AG04450 (cell line): Measurements from ENCODE around the gene COBL. TPM values are rescaled to one million over a fixed set of nuclear protein-coding genes. Genes with fewer than 3 reads are reported as not detected.

Source experiments
- CTCF ChIA-PET: fragments of 300-600, 350-600 bp; formaldehyde crosslinking; extraction: SDS; loops from one replicate; lab custom pipeline; 2022; ENCODE audit warnings: antibody characterized with exemption, inconsistent platforms; lab: Charles Lee
- POLR2A ChIA-PET: fragments of 350-600 bp; formaldehyde crosslinking; extraction: SDS; loops from one replicate; lab custom pipeline; 2021; ENCODE audit warnings: antibody characterized with exemption, inconsistent platforms; lab: Yijun Ruan, JAX
- DNase-seq: peaks from one replicate; pipeline ENCODE4 v3.0.0-alpha.2; 2011; ENCODE audit warnings: low read depth, low spot score
- H3K27ac ChIP-seq: one replicate; pipeline ENCODE4 v1.5.1; 2012; ENCODE audit warnings: low read depth, low read length, control low read depth
- H3K27me3 ChIP-seq: one replicate; pipeline ENCODE4 v1.6.0; 2012; ENCODE audit warnings: low read length; ENCODE audit not compliant: control insufficient read depth, insufficient read depth
- H3K4me3 ChIP-seq: 2 replicates; pipeline ENCODE4 v1.5.1; 2011; ENCODE audit warnings: mild to moderate bottlenecking, low read depth, low read length, control low read depth
- H3K9me3 ChIP-seq: 2 replicates; pipeline ENCODE4 v1.5.1; 2012; ENCODE audit warnings: low read length; ENCODE audit not compliant: control insufficient read depth, insufficient read depth
- polyA plus RNA-seq: library from polyadenylated mRNA; depleted of rRNA; stranded (reverse); fragments of >200 nt; gene quantifications from 2 replicates; pipeline ENCODE4 v1.2.3, GENCODE V29; 2011
- TF ChIP-seq, protein P1 (sequence below): IDR thresholded peaks from 2 replicates; pipeline ENCODE4 v1.5.1; 2011; ENCODE audit warnings: low read depth, low read length, control low read depth, inconsistent platforms

The COBL gene
- polyA plus RNA-seq, 1 experiment, result 0.06 TPM

DNA sequence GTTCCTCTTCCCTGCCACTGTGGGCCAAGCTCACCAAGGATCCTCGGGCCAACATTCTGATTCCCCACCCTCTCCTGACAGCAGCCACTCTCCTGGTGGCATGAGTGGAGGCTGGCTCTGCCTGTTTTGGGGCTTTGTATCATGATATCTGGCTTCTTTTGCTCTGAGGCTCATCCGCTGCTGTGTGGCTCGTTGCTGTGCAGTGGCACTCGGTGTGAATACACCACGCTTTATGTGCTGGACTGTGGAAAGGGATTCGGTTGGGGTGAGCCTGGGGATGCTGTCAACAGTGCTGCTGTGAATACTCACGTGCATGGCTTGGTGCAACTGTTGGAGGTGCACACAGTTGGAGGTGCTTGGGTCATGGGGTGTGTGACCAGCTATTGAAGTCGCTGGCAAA lies 208.5 kb downstream of the COBL start:
- ChIA-PET CTCF (no interaction called here), POLR2A (no interaction called here)
- DNase-seq, result no peak
- Histone ChIP-seq H3K4me3 (no peak overlapping the region), H3K9me3 (no peaks in the 10 kb centered on the region; the same call in 1 of the 2 replicates), H3K27me3 (peaks cover 5% of the 10 kb centered on the region), H3K27ac (no peak overlapping the region)
- TF ChIP-seq, protein P1, sequence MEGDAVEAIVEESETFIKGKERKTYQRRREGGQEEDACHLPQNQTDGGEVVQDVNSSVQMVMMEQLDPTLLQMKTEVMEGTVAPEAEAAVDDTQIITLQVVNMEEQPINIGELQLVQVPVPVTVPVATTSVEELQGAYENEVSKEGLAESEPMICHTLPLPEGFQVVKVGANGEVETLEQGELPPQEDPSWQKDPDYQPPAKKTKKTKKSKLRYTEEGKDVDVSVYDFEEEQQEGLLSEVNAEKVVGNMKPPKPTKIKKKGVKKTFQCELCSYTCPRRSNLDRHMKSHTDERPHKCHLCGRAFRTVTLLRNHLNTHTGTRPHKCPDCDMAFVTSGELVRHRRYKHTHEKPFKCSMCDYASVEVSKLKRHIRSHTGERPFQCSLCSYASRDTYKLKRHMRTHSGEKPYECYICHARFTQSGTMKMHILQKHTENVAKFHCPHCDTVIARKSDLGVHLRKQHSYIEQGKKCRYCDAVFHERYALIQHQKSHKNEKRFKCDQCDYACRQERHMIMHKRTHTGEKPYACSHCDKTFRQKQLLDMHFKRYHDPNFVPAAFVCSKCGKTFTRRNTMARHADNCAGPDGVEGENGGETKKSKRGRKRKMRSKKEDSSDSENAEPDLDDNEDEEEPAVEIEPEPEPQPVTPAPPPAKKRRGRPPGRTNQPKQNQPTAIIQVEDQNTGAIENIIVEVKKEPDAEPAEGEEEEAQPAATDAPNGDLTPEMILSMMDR, result no peak

DNA sequence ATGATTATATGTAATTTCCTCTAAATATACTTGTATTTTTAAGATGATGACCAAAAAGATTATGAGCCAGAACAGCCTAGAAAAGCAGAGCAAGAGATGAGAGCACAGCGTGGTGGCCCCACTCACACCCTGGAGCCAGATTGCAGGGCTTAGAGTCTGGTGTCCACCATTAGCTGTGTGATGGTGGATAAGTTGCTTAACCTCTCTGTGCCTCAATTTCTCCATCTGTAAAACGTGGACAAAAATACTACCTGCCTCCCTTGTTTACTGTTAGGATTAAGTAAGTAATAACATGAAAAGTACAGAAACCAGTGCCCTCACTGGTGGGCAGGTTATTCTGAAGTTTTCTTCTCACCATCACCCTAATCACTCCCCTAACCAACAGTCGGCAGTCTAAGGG lies 212.3 kb downstream of the COBL start:
- TF ChIP-seq, protein P1, result no peak
- Histone ChIP-seq H3K9me3 (no peaks in the 10 kb centered on the region; the same call in 1 of the 2 replicates), H3K27ac (no peak overlapping the region), H3K4me3 (no peak overlapping the region), H3K27me3 (no peaks in the 10 kb centered on the region)
- DNase-seq, result no peak
- ChIA-PET CTCF (no interaction called here), POLR2A (no interaction called here)

DNA sequence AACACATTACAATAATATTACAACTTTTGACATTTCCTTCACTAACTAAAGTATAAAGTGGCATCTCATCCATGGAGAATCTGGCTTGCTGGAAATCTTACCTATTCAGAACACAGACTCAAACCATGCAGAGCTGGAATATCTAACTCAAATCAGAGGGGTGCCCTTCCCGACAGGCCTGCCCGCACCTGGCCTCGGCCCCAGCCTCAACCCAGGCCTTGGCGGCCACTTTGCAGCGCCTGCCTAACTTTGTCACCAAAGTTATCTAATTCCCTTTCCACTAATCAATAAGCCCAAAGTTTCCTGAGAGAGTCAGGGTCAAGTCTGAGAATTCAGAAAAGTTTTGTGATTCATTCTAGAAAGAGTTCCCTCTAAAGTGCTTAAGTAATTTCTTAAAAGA lies 212.9 kb downstream of the COBL start:
- ChIA-PET CTCF (no interaction called here), POLR2A (no interaction called here)
- H3K27ac ChIP-seq, result no peak overlapping the region
- no peak overlapping the region for H3K4me3 ChIP-seq
- TF ChIP-seq, protein P1, result no peak
- H3K27me3 ChIP-seq, result no peaks in the 10 kb centered on the region
- no peaks in the 10 kb centered on the region; the same call in 1 of the 2 replicates for H3K9me3 ChIP-seq
- no peak for DNase-seq

DNA sequence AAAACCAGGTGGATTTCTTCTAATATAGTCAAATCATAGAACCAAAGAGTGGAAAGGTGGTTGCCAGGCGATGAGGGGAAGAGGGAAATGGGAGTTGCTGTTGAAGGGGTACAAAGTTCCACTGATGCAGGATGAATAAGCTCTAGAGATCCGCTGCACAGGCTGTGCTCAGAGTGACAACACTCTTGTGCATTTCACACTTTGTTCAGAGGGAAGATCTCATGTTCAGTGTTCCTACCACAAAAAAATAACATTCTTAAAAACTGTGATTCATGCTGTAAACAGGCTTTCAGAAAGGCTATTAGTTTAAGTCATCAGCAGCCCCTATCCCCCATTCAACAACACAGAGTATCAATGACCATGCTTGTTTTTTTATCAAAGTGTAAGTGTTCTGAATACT lies 213.8 kb downstream of the COBL start:
- TF ChIP-seq, protein P1, result no peak
- ChIA-PET POLR2A (no interaction called here), CTCF (no interaction called here)
- no peak overlapping the region for H3K27ac ChIP-seq
- no peaks in the 10 kb centered on the region for H3K27me3 ChIP-seq
- H3K4me3 ChIP-seq, result no peak overlapping the region
- no peaks in the 10 kb centered on the region; the same call in 1 of the 2 replicates for H3K9me3 ChIP-seq
- no peak for DNase-seq

DNA sequence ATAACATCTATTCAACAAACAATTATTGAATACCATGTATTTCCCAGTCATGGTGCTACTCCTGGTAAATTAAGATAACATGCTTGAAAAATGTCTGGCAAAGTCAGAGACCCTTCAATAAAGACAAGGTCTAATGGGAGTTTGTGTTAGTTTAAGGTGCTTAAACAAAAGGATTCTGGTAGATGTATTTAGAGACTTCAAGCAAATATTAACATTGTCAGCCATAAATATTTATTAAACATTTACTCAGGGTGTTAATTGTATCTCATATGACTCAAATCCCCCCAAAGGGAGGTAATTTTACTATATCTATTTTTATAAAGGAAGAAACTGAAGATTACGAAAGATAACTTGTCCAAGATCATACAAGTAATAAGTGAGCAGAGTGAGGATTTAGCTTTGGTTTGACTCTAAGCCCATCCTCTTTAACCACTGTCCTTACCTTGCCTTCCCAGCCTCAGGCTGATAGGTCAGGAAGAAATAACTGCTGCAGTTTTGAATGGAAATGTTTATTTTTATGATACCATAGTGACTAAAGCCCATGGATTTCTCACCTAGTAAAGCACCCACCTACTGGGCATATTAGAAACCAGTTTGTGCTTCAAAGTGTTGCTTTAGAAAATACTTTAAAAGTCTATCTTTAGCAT lies 215.4 kb downstream of the COBL start:
- no peaks in the 10 kb centered on the region; the same call in 1 of the 2 replicates for H3K9me3 ChIP-seq
- no peak overlapping the region for H3K27ac ChIP-seq
- ChIA-PET POLR2A (no interaction called here), CTCF (no interaction called here)
- H3K27me3 ChIP-seq, result no peaks in the 10 kb centered on the region
- TF ChIP-seq, protein P1, result no peak
- H3K4me3 ChIP-seq, result no peak overlapping the region
- no peak for DNase-seq
